HCT116 (cell line): Measurements from ENCODE around the gene COL23A1.

Experiments
- CBX3 ChIP-seq: IDR thresholded peaks from 2 replicates; pipeline ENCODE4 v1.6.1; 2012; ENCODE audit warnings: low read depth
- EZH2phosphoT487 ChIP-seq: fragments of 200-600 bp; IDR thresholded peaks from 2 replicates; pipeline ENCODE4 v1.6.1; 2018; ENCODE audit warnings: antibody characterized with exemption, borderline replicate concordance
- POLR2A ChIP-seq: IDR thresholded peaks from 2 replicates; pipeline ENCODE4 v1.7.0; 2011; ENCODE audit warnings: borderline replicate concordance; ENCODE audit not compliant: insufficient read depth, insufficient read length; ENCODE audit errors: extremely low read depth
- POLR2AphosphoS5 ChIP-seq: IDR thresholded peaks from 2 replicates; pipeline ENCODE4 v1.6.1; 2011; ENCODE audit warnings: mild to moderate bottlenecking, low read depth, low read length, moderate library complexity
- RAD21 ChIP-seq: IDR thresholded peaks from 2 replicates; pipeline ENCODE4 v1.6.1; 2012; ENCODE audit warnings: low read depth, mild to moderate bottlenecking
- SIN3A ChIP-seq: IDR thresholded peaks from 2 replicates; pipeline ENCODE4 v1.6.1; 2012; ENCODE audit warnings: low read depth
- TCF7L2 ChIP-seq: IDR thresholded peaks from 2 replicates; pipeline ENCODE4 v1.7.0; 2011; ENCODE audit warnings: borderline replicate concordance, inconsistent platforms; ENCODE audit not compliant: insufficient read depth, insufficient read length; ENCODE audit errors: extremely low read depth
- YY1 ChIP-seq: IDR thresholded peaks from 2 replicates; pipeline ENCODE4 v1.6.1; 2011; ENCODE audit warnings: low read length, low read depth, moderate library complexity, mild to moderate bottlenecking; ENCODE audit not compliant: insufficient replicate concordance; ENCODE audit errors: extremely low read depth
- TF ChIP-seq, protein P1 (sequence below), 3 experiments: fragments of 200-600 bp in 1 of 3; sonication (generic) in 1 of 3; IDR thresholded peaks in 2 of 3; conservative IDR thresholded peaks in 1 of 3; 2 replicates each; pipeline ENCODE4 v1.5.1; 2012 to 2017; ENCODE audit warnings: low read depth in 2 of 3, low read length in 2 of 3, antibody characterized with exemption in 1 of 3, borderline replicate concordance in 1 of 3, control low read depth in 1 of 3, mild to moderate bottlenecking in 1 of 3, mixed read lengths in 1 of 3, mixed run types in 1 of 3, moderate library complexity in 1 of 3; ENCODE audit not compliant: insufficient read depth in 1 of 3
- TF ChIP-seq, protein P2 (sequence below): IDR thresholded peaks from 2 replicates; pipeline ENCODE4 v1.6.1; 2012

DNA sequence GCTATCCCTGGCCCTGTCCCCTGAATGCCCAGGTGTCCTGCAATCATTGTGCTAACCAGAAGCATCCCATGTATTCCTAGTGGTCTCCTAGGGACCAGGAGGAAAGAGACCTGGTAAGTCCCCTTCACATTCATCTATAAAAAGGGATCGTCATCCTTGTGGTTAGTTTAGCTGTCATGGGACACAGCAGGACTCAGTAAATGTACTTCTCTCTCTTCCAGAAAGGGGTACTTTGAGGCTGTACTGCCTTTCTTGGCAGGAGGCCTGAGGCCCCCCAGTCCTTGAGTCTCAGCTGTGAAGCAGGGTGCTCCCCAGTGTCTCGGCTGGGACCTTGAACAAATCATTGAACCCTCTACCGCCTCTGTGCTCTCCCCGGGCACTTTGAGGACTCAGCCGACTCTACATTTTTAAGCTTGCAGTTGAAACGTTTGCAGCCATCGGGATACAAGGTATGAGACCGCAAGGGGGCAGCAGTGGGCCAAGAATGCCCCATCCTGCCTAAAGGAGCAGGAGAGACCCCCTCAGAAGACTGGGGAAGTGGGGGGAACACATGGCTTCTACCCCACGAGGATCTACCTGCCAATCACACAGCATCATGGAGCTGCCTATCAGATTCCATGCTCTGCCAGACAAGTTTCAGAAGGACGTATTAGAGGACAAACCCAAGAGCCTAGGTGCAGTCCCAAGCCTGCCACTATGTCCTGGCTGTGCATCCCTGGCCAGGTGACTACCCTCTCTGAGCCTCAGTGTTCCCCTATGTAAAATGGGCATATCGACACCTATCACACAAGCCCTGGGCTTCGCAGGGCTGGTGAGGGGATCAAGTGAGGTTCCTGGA is 355.2 kb downstream of the COL23A1 start:
- TF ChIP-seq, protein P1, sequence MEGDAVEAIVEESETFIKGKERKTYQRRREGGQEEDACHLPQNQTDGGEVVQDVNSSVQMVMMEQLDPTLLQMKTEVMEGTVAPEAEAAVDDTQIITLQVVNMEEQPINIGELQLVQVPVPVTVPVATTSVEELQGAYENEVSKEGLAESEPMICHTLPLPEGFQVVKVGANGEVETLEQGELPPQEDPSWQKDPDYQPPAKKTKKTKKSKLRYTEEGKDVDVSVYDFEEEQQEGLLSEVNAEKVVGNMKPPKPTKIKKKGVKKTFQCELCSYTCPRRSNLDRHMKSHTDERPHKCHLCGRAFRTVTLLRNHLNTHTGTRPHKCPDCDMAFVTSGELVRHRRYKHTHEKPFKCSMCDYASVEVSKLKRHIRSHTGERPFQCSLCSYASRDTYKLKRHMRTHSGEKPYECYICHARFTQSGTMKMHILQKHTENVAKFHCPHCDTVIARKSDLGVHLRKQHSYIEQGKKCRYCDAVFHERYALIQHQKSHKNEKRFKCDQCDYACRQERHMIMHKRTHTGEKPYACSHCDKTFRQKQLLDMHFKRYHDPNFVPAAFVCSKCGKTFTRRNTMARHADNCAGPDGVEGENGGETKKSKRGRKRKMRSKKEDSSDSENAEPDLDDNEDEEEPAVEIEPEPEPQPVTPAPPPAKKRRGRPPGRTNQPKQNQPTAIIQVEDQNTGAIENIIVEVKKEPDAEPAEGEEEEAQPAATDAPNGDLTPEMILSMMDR (IDR thresholded peaks at IDR 0.05 in 2 of 3, conservative IDR thresholded peaks at IDR 0.05 in 1 of 3; ENCODE audit: borderline replicate concordance in 1 of 3, insufficient read depth in 1 of 3, low read depth in 2 of 3, low read length in 2 of 3), result peak in 2 of 3 experiments; percentile 84 to 90; a peak in 4 of 6 replicates
- TF ChIP-seq CBX3, result no peak
- TF ChIP-seq YY1, result peak; percentile 35
- TF ChIP-seq SIN3A, result no peak
- TF ChIP-seq POLR2AphosphoS5, result no peak
- no peak for TF ChIP-seq TCF7L2
- no peak for TF ChIP-seq EZH2phosphoT487
- TF ChIP-seq RAD21, result no peak
- TF ChIP-seq, protein P2, sequence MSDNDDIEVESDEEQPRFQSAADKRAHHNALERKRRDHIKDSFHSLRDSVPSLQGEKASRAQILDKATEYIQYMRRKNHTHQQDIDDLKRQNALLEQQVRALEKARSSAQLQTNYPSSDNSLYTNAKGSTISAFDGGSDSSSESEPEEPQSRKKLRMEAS, result no peak
- TF ChIP-seq POLR2A, result no peak
